ENCODE results near the gene CARD6. TPM values are rescaled to one million over a fixed set of nuclear protein-coding genes. Genes with fewer than 3 reads are reported as not detected.

The CARD6 gene
- total and polyA plus RNA-seq, 2 donors from 2014 or later, result 3.0 to 17.9 TPM

- FAIRE-seq, result no peak
- H3K4me1 ChIP-seq (ENCODE audit: control insufficient read depth in 2 of 3, insufficient read depth in 2 of 3, low read depth in 1 of 3, low read length in 3 of 3), result no peaks in the 10 kb centered on the region
- no peaks in the 10 kb centered on the region for H3K9me3 ChIP-seq (ENCODE audit: control insufficient read depth in 2 of 3, insufficient read depth in 1 of 3, low read length in 3 of 3)
- H3K27ac ChIP-seq (ENCODE audit: low read depth in 2 of 2, low read length in 2 of 2), result no peak within 1 kb of the TSS
- no peaks in the 10 kb centered on the region for H3K27me3 ChIP-seq (ENCODE audit: control insufficient read depth, insufficient read depth, low read length)
- TF ChIP-seq CTCF (IDR thresholded peaks at IDR 0.05; ENCODE audit: borderline replicate concordance, extremely low read depth, insufficient read depth), result no peak
- H3K4me3 ChIP-seq (ENCODE audit: low read length in 3 of 3), result peak within 1 kb of the TSS; percentile 22 to 48 (median 47)
- peak in 3 of 5 donors; percentile 35 to 87 (median 74) for DNase-seq
- peak within 1 kb of the TSS in 1 of 3 donors; percentile 6 for H3K9ac ChIP-seq (ENCODE audit: low read length in 3 of 3)
- H3K36me3 ChIP-seq (ENCODE audit: control insufficient read depth in 2 of 3, insufficient read depth in 3 of 3, low read length in 3 of 3), result no peaks in the 10 kb centered on the region
- intact Hi-C loops (cut with DNase I), result no loop called here
Observed at GRCh38 chr5:40909264-40909663, 68.1 kb downstream of the CARD6 start, which contains the start of gene C7. TSS of gene C7 (plus strand) at chr5:40909497. CDS start at chr5:40909611, 114 bp downstream.

DNA sequence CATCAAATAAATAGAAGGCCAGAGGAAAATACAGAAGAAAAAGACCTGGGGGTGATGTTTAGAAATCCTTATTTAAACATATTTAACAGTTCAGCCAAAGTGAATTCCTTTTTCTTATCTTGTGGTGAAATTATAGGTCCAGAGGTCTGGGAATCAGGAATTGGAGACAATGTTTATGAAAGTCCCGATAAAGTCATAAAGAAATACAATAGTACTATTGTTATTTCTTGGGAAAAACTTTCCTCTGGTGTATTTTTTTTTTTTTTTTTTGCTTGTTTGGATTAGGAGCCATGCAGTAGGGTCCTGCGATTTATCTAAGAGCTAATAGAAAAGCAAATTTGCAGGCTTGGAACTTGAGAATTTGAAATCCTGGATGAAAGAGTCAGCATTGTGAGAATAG, 68.6 kb downstream of the CARD6 start:
- Histone ChIP-seq H3K9ac (ENCODE audit: low read length in 3 of 3) (peak overlapping the region in 1 of 3 donors; percentile 6), H3K4me3 (ENCODE audit: low read length in 3 of 3) (peak overlapping the region; percentile 22 to 48 (median 47)), H3K4me1 (ENCODE audit: control insufficient read depth in 2 of 3, insufficient read depth in 2 of 3, low read depth in 1 of 3, low read length in 3 of 3) (no peaks in the 10 kb centered on the region), H3K9me3 (ENCODE audit: control insufficient read depth in 2 of 3, insufficient read depth in 1 of 3, low read length in 3 of 3) (no peaks in the 10 kb centered on the region), H3K36me3 (ENCODE audit: control insufficient read depth in 2 of 3, insufficient read depth in 3 of 3, low read length in 3 of 3) (no peaks in the 10 kb centered on the region), H3K27me3 (ENCODE audit: control insufficient read depth, insufficient read depth, low read length) (no peaks in the 10 kb centered on the region), H3K27ac (ENCODE audit: low read depth in 2 of 2, low read length in 2 of 2) (no peak overlapping the region)
- no peak for FAIRE-seq
- no peak for DNase-seq
- TF ChIP-seq CTCF (IDR thresholded peaks at IDR 0.05; ENCODE audit: borderline replicate concordance, extremely low read depth, insufficient read depth), result no peak
- intact Hi-C loops (cut with DNase I), result no loop called here

Other genes with a start within 250 kb of the CARD6 start
- 17.2 TPM for gene PTGER4, start 161.5 kb upstream of the CARD6 start, total RNA-seq
- gene PTGER4, start 161.5 kb upstream of the CARD6 start, polyA plus RNA-seq (ENCODE audit: insufficient read depth, low read depth, low replicate concordance), result 8.5 TPM
- gene TTC33, start 85.4 kb upstream of the CARD6 start, total RNA-seq, result 20.1 TPM
- 7.1 TPM for gene TTC33, start 85.4 kb upstream of the CARD6 start, polyA plus RNA-seq (ENCODE audit: insufficient read depth, low read depth, low replicate concordance)
- gene PRKAA1, start 43.0 kb upstream of the CARD6 start, total RNA-seq, result 104 TPM
- gene PRKAA1, start 43.0 kb upstream of the CARD6 start, polyA plus RNA-seq (ENCODE audit: insufficient read depth, low read depth, low replicate concordance), result 17.4 TPM
- gene RPL37, start 6.1 kb upstream of the CARD6 start, total RNA-seq, result 919 TPM
- gene RPL37, start 6.1 kb upstream of the CARD6 start, polyA plus RNA-seq (ENCODE audit: insufficient read depth, low read depth, low replicate concordance), result 2,564 TPM
- 849 TPM for gene C7, start 68.1 kb downstream of the CARD6 start, total RNA-seq
- gene C7, start 68.1 kb downstream of the CARD6 start, polyA plus RNA-seq (ENCODE audit: insufficient read depth, low read depth, low replicate concordance), result 158 TPM
- gene MROH2B, start 230.0 kb downstream of the CARD6 start, total RNA-seq, result not detected
- not detected for gene MROH2B, start 230.0 kb downstream of the CARD6 start, polyA plus RNA-seq (ENCODE audit: insufficient read depth, low read depth, low replicate concordance)